SIG-M5 treated with dmso at 0.1 percent for 504 hours (cell line): ENCODE measurements around the gene ZSWIM5.
"Not testable (repeated sequence)": the region's sequence is repeated elsewhere in the genome, so short reads cannot be mapped to it uniquely, and the experiment has no call there.

ENCODE experiments used
- DNase-seq: peaks from one replicate; lab custom pipeline; 2025; ENCODE audit not compliant: unreplicated experiment; lab: John Stamatoyannopoulos, UW

Gene ZSWIM5

DNA sequence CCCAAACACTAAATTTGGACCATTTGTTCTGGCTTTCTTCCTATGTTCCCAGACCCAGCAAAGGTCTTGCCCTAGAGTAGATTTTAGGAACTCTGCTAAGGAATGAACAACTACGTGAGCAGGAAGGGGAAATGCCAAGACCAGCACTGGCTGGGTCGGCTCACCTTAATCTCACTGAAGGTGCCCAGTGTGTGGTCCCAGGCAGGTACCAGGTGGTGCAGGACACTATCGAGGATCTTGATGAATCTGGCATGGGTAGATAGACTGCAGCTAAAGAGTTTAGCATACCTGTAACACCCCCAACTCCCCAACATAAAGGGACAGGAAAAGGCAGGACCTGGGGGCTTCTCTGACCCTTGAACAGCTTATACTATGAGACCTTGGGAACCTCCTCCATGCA lies 198.3 kb downstream of the ZSWIM5 start:
- DNase-seq = no peak

GRCh38 chr1:45007311-45007710 lies 199.1 kb downstream of the ZSWIM5 start:
- DNase-seq = no peak

- DNase-seq = no peak
These were observed 200.6 kb downstream of the ZSWIM5 start for GRCh38 chr1:45005761-45006160.

GRCh38 chr1:45004281-45004920 lies 202.0 kb downstream of the ZSWIM5 start:
- DNase-seq = no peak

DNA sequence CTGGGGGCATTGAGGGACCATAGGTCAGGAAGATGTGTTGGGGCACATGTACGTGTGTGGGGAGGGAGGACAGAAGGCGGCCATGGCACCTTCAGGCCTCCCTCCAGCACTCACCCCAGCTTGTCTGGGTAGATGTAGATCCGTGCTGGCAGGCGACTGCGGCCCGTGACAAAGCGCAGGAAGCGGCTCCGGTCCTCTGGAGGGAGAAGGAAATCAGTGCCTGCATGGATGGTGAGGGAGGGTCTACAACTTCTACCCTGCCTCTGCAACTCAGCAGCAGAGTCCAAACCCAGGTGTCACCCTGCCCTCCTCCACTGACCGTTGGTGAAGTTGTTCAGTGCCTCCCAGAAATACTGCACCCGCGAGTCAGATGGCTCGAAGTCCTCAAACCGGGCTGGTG lies 202.7 kb downstream of the ZSWIM5 start:
- DNase-seq = no peak

- no peak for DNase-seq
These were observed 203.5 kb downstream of the ZSWIM5 start for GRCh38 chr1:45002650-45003645.

- not testable (repeated sequence) for DNase-seq
These were observed 204.8 kb downstream of the ZSWIM5 start for GRCh38 chr1:45001576-45001975.

GRCh38 chr1:45001011-45001481 lies 205.4 kb downstream of the ZSWIM5 start:
- DNase-seq = no peak

DNA sequence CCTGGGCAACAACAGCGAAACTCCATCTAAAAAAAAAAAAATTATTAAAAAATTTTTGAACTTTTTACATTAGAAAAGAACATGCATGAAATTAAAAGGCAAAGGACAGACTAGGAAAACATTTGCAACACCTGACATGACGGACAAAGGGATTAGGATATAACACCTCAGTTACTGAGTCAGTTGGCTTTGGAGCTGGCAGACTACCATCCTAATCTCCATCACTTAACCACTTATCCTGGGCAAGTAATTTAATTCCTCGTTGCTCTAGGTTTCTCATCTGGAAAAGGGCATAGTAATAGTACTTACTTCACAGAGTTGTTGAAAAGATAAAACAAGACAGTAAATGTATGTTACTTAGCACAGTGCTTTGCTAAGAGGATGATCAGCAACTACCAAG lies 207.2 kb downstream of the ZSWIM5 start:
- DNase-seq = no peak

GRCh38 chr1:44995467-44996238 lies 210.8 kb downstream of the ZSWIM5 start:
- no peak for DNase-seq

- DNase-seq = no peak
These were observed 212.0 kb downstream of the ZSWIM5 start for GRCh38 chr1:44994309-44994898.

DNA sequence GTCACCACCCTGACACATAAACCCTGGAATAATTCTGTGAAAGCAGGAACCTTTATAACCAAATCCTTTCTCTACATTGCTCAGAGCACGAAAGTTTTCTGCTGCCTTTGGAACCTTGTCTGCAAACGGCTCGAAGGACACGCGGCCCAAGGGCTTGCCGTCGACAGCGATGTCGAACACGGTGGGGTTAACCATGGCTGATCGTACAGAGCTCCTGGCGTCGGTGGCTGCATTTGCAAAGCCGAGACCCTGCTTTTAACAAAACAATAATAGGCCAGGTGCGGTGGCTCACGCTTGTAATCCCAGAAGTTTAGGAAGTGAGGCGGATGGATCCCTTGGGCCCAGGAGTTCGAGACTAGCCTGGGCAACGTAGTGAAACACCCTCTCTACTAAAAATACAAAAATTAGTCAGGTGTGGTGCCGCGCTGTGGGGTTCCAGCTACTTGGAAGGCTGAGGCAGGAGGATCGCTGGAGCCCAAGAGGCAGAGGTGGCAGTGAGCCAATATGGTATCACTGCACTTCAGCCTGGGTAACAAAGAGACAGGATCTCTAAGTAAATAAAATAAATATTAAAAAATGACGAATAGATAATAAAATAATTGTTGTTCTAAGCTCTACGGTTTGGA lies 217.8 kb downstream of the ZSWIM5 start:
- no peak for DNase-seq

GRCh38 chr1:44985747-44986359 lies 220.6 kb downstream of the ZSWIM5 start:
- DNase-seq = peak; percentile 55

DNA sequence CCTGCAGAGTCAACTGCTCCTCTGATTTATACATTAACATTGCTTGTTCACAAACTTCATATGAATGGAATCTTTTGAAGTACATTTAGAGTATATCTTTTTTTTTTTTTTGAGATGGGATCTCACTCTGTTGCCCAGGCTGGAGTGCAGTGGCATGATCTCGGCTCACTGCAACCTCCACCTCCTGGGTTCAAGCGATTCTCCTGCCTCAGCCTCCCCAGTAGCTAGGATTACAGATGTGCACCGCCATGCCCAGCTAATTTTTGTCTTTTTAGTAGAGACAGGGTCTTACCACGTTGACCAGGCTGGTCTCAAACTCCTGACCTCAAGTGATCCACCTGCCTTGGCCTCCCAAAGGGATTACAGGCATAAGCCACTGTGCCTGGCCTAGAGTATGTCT lies 229.0 kb downstream of the ZSWIM5 start:
- not testable (repeated sequence) for DNase-seq

DNA sequence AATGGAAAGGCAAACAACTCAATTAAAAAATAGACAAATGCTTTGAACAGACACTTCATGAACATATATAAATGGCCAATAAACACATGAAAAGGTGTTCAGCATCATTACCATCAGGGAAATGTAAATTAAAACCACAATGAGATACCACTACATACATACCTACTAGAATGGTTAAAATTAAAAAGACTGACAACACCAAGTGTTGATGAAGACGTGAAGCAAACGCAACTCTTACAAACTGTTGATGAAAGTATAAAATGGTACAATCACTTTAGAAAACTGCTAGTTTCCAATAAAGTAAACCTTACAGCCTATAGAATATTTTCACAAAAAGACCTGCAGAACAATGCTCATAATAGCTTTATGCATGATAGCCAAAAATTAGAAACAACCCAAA lies 230.2 kb downstream of the ZSWIM5 start:
- no peak for DNase-seq

DNA sequence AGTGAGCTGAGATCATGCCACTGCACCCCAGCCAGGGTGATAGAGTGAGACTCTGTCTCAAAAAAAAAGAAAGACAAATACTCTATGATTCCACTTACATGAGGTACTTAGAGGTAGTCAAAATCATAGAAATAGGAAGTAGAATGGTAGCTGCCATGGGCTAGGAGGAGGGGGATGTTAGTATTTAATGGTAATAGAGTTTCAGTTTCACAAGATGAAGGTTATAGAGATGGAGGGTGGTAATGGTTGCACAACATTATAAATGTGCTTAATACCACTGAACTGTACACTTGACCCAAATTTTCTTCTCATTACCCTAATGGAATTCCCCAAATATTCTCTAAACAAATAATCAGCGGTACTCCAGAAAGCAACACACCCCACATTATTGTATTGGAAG lies 232.8 kb downstream of the ZSWIM5 start:
- DNase-seq = peak; percentile 23

GRCh38 chr1:44970317-44970716 lies 236.1 kb downstream of the ZSWIM5 start:
- no peak for DNase-seq
